ENCODE measurements around the gene PTPDC1.
A peak's percentile ranks its signal among the peaks of the same experiment; 100 is the strongest.

PTPDC1 gene

GRCh38 chr9:94128580-94128979 lies 44.3 kb downstream of the PTPDC1 start:
- no peak for TF ChIP-seq CTCF (conservative IDR thresholded peaks at IDR 0.05)
- H3K27ac ChIP-seq: no peak overlapping the region

GRCh38 chr9:94134629-94135028 lies 50.4 kb downstream of the PTPDC1 start:
- H3K27ac ChIP-seq: peak overlapping the region; percentile 72
- no peak for TF ChIP-seq CTCF (conservative IDR thresholded peaks at IDR 0.05)

GRCh38 chr9:94135222-94135621 lies 51.0 kb downstream of the PTPDC1 start:
- no peak for TF ChIP-seq CTCF (conservative IDR thresholded peaks at IDR 0.05)
- peak overlapping the region; percentile 72 for H3K27ac ChIP-seq

- no peak overlapping the region for H3K27ac ChIP-seq
- TF ChIP-seq CTCF (conservative IDR thresholded peaks at IDR 0.05): no peak
These were observed 55.6 kb downstream of the PTPDC1 start for GRCh38 chr9:94139672-94140417.

GRCh38 chr9:94140418-94140780 lies 56.1 kb downstream of the PTPDC1 start:
- no peak overlapping the region for H3K27ac ChIP-seq
- no peak for TF ChIP-seq CTCF (conservative IDR thresholded peaks at IDR 0.05)

- H3K27ac ChIP-seq: no peak overlapping the region
- TF ChIP-seq CTCF (conservative IDR thresholded peaks at IDR 0.05): no peak
These were observed 56.8 kb downstream of the PTPDC1 start for GRCh38 chr9:94140791-94141790.

GRCh38 chr9:94142353-94142752 lies 58.1 kb downstream of the PTPDC1 start:
- no peak overlapping the region for H3K27ac ChIP-seq
- TF ChIP-seq CTCF (conservative IDR thresholded peaks at IDR 0.05): no peak
